Stimulated activated CD8-positive, alpha-beta memory T cell treated with anti-CD3 and anti-CD28 coated beads, Interleukin-12 subunit alpha, Interleukin-12 subunit beta, amount 100 ng/mL, for 1 hour (primary cell): ENCODE measurements around the gene FTSJ1.
"Not testable (repeated sequence)": the region's sequence is repeated elsewhere in the genome, so short reads cannot be mapped to it uniquely, and the experiment has no call there.

ENCODE experiments used
- DNase-seq: peaks from one replicate; pipeline ENCODE4 v3.0.0-alpha.2; 2020; ENCODE audit warnings: low read depth

Gene FTSJ1

DNA sequence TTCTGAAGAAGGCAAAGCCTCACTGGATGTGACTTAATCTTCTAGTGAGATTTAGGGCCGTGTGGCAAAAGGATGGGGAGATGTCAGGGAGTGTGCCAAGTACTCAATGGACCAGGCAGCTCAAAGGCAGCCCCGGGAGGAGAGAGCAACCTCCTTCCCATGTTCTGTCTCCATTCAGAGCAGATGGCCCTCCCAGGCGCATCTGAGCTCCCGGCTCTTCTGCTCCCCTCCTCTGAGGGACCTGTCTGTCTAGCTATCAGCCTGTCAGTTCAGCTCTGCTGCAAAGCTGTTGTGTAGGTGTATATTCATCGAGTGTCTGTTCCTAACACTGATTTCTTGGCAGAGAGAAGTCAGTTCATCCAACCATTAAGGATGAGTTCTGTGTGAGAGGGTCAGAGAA, 21.9 kb downstream of the FTSJ1 start:
- no peak for DNase-seq

DNA sequence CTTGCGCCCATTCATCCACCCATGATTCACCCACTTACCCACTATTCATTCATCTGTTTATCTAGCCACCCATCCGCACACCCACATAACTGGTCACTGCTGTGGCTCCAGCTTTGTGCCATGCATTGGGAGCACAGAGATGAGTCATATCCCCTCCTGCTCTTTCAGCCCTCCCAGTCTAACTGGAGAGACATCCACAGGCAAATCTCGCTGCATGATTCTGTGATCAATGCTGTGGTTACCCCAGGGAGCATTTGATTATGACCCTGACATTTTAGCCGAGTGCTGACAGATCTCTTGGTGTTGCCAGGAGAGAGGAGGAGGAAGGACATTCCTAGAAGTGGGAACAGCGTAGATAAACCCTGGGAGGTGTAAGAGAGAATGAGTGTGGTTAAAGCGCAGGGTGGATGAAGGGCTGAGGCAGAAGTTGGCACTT, 22.4 kb downstream of the FTSJ1 start:
- no peak for DNase-seq

DNA sequence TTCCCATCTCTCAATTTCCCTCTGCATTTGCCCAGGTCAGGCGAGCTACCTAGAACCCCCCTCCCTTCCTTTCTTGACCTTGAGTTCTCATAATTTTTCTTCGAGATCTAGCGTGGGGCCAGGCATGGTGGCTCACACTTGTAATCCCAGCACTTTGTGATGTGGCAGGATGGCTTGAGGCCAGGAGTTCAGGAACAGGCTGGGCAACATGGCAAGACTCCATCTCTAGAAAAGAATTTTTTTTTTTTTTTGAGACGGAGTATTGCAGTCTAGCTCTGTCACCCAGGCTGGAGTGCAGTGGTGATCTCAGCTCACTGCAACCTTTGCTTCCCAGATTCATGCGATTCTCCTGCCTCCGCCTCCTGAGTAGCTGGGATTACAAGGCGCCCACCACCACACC, 28.3 kb downstream of the FTSJ1 start:
- DNase-seq: no peak

DNA sequence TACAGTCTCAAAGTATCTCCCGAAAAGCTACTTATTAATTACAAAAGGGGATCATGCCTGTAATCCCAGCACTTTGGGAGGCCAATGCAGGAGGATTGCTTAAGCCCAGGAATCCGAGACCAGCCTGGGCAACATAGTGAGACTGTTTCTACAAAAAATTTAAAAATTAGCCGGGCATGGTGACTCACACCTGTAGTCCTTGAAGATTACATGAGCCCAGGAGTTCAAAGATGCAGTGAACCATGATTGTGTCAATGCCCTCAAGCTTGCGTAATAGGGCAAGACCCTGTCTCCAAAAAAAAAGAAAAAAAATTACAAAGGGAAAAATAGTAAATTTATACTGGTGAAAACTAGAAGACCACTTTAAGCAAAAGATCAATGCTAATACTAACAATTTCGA, 29.5 kb downstream of the FTSJ1 start:
- DNase-seq: no peak

DNA sequence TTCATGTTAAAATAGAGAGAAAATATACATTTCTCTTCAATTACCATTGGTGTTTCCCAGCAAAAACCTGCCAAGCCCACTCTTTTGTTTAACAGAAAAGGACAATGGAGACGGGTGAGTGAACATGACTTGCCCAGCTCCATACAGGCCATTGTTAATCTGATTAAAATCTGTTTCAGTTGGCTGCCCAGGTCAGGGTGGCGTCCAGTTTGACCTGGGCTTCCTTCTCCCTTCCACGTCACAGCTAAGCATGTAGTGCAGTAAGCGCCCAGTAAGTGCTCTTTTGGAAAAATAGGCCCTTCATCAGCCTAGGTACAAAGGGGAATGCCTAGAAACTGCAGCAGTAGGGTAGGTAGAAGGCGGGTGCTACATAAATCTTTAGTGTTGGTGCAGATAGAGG, 31.2 kb downstream of the FTSJ1 start:
- no peak for DNase-seq

DNA sequence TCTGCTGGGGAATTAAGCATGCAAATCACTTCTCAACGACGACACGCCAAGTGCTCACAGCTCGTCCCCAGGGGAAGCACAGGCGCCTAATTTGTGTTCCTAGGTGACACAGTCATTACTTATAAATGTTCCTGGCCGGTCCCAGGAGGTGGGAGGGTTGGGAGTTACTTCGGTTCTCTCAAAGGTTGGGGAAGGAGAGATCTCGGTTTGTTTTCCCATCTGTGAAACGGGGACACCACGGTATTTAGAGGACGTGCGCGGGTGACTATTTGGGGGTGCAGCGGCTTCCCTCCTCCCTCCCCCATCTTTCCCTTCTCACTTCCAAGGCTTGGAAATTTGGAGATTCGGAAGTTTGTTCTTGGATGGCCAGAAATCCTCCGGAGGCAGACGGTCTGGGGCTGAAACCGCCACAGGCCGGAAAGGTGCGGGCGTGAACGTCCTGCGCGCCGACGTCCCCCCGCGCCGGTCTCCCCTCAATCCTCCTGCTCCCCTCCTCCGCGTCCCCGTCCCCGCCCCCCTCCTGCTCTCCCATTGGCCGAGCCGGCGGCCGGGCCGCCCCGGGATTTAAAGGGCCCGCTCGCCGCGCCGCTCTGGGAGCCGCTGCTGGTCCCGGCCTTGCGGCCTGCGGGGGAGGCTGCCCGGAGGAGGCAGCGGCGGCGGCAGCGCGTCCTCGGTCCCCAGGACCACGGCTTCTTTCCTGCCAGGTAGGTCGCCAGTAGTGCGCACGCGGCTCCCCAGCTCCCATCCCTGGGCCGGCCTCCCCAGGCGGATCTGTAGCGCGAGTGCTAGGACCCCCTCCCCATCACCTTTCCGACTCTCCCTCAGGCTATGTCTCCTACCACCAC, 32.6 kb downstream of the FTSJ1 start, which contains the start of gene PORCN:
Gene PORCN (plus strand): TSS at position 593 of the 845 bp plus-strand sequence. CDS start 829 bp downstream, outside the sequence.
- DNase-seq: peak; percentile 62

DNA sequence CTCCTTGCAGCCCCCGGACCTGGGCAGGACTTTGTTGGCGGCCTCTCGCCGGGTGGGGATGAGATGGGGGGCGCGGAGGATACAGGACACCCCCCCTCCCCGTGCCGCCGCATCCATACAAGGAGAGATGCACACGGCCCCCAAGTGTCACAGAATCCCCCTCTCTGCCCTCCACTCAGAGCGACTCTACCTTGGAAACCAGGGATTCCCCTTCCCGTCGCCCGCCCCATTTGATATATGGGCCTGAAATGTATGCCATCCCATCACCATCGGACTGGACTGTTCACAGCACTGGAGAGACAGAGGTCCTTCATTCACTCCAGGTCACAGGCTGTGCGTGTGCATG, 33.2 kb downstream of the FTSJ1 start:
- no peak for DNase-seq

DNA sequence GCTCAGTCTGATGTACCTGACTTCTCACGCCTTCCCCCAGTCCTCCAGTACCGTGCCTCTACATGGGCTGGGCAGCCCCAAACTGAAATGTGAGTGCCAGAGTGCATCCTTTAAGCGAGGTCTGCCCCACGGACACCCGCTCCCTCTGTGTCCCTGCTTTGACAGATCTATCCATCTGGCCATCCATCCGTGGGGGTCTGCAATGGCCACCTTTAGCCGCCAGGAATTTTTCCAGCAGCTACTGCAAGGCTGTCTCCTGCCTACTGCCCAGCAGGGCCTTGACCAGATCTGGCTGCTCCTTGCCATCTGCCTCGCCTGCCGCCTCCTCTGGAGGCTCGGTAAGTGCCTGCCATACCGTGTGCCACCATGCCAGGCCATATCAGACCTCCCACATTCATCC, 33.6 kb downstream of the FTSJ1 start:
- no peak for DNase-seq

DNA sequence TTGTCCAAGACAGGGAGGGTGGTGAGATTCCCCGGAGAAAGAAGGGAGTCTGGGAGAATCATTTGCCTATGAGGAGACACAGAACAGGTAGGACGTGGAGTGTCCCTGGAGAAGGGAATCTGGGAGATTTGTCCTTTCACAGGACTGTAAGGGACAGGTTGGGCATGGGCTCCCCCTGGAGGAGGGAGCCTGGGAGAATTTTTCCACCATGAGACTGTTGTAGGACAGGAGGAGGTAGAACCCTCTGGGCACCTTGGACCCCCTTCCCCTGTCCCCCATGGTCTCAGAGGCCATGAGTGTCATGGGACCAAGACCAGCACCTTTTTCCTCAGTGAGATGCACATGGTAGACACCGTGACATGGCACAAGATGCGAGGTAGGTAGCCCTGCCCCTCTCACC, 35.6 kb downstream of the FTSJ1 start:
- DNase-seq: no peak

DNA sequence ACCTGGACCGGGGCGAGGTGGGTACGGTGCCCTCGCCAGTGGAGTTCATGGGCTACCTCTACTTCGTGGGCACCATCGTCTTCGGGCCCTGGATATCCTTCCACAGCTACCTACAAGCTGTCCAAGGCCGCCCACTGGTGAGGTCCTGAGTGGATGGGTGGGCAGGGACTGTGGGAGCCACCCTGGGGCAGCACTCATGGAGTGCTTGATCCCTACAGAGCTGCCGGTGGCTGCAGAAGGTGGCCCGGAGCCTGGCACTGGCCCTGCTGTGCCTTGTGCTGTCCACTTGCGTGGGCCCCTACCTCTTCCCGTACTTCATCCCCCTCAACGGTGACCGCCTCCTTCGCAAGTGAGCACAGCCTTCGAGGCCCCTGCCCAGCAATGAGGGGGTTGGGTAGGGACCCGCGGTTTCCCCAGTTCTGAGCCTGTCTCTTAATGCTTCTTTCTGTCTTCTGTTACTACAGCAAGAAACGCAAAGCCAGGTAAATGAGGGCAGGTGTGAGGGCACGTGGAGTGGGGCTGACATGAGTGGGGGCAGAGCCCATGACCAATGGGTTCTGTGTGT, 36.5 kb downstream of the FTSJ1 start:
- no peak for DNase-seq

DNA sequence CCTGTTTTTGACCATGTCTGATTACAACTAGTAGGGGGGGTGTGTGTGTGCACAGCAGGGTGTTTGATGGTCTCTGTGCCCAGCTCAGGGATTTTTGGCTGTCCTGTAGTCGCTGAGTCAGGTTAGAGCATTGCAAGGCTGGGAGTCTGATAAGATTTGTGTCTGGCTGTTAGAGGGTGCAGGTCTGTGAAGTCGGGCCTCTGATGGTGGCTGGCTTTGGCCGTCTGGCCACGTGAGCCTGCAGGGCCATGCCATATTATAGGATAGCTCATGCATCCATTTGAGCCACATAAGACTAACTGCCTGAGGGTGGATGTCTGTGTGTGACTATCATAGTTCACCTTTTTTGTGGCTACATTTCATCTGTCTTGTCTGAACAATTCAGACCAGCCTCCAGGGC, 37.7 kb downstream of the FTSJ1 start:
- DNase-seq: no peak

DNA sequence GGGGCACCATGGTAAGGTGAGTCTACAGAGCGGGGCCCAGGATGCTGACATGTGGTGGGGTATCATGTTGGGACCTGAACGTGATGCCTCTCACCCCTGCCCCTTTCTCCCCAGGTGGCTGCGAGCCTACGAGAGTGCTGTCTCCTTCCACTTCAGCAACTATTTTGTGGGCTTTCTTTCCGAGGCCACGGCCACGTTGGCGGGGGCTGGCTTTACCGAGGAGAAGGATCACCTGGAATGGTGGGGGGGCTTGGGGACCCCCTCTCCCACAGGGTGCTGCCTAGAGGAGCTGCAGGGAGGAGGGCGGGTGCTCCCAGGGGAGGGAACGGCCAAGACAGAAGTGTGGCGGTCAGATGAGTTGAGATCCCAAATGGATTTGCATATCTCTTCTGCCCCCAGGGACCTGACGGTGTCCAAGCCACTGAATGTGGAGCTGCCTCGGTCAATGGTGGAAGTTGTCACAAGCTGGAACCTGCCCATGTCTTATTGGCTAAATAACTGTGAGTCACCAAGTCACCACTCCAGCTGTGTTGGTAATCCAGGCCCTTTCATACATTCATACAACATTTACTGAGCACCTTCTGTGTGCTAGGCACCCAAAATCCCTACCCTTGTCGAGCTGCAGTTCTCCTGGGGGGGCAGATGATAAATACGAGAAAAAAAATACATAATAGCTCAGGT, 38.3 kb downstream of the FTSJ1 start:
- no peak for DNase-seq

DNA sequence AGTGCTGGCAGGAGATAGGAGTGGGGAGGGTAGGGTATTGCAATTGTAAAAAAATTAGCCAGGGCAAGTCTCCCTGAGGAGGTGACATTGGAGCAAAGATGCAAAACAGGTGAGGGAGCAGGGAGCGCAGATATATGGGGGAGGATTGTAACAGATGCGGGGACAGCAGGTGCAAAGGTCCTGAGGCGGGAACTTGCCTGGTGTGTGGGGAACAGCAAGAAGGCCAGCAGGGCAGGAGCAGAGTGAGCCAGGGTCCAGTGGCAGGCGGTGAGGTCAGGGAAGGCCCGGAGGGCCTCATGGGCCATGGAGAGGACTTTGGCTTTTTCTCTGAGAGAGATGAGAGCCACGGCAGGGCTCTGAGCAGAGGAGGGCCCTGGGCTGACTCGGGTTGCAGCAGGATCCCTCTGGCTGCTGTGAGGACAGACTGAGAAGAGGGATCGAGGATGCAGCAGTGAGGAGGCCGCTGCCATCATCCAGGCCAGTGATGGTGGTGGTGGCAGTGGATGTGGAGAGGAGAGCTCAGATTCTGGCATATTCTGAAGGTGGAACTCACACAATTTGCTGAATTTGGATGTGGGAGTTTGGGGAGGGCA, 39.0 kb downstream of the FTSJ1 start:
- no peak for DNase-seq

DNA sequence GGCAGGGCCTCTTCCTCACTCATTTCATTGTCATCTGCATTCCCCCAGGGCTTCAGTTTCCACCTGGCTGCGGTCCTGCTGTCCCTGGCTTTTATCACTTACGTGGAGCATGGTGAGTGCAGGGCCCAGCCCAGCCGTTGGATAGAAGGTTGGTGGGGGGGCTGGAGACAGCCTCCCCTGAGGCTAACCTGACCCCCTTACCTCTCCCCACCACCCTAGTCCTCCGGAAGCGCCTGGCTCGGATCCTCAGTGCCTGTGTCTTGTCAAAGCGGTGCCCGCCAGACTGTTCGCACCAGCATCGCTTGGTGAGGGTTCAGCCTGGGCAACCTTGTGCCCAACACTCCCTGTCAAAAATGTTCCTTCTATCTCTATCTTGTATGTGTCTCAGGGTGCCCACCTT, 39.8 kb downstream of the FTSJ1 start:
- no peak for DNase-seq

DNA sequence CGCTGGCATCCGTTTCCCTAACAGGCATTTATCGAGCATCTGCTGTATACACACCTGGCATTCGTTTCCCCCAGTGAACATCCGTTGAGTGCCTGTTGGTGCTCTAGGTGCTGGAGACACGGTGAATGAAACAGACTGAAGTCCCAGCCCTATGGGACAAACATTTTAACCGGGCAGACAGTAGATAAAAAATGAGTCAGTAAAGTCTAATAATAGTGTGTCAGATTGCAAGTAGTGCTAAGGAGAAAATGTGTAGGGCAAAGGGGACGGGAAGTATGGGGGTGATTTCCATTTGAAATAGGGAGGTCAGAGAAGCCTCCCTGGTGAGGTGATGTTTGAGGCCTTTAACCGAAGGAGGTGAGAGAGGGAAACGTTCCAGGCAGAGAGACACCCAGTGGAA, 40.3 kb downstream of the FTSJ1 start:
- no peak for DNase-seq

DNA sequence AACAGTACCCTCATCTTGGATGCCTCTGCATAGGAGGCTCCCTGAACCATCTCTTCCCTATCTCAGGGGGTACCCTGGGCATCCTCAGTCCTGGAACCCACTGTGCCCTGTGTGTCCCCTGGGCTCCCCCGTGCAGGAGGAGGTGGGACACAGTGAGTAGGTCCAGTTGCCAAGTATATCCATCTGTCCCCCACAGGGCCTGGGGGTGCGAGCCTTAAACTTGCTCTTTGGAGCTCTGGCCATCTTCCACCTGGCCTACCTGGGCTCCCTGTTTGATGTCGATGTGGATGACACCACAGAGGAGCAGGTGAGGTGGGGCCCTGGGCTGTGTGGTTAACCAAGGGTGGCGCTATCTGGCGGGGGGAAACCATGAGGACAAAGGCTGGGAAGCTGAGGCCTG, 41.0 kb downstream of the FTSJ1 start:
- DNase-seq: no peak

DNA sequence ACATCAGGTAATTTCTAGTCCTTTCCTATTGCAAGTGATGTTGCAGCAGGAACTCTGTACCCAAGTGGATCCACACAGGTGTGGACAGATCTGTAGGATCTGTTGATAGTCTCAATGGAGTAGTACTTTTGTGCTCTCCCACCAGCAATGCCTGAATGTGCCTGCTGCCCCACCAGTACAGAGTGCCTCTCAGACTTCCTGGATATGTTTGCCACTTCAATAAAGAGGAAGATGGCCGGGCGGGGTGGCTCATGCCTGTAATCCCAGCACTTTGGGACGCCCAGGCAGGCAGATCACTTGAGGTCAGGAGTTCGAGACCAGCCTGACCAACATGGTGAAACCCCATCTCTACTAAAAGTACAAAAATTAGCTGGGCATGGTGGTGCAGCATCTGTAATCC, 43.5 kb downstream of the FTSJ1 start:
- not testable (repeated sequence) for DNase-seq

DNA sequence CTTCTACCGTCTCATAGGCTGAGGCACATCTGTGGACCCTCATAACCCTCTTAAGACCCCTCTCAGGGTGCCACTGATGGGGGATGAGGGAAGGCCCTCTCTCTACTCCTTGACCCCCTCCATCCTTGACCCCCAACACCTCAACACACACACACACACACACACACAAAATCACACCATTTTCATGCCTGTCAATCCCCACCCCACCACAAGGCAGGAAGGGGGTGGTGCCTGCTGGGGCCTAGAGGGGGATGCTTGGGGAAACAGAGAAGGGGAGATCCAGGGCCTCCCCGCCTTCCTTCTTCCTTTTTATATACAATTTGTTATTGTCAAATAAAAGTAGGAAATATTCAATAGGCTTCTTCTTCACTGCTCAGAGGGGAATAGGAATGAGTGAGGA, 44.5 kb downstream of the FTSJ1 start:
- no peak for DNase-seq

DNA sequence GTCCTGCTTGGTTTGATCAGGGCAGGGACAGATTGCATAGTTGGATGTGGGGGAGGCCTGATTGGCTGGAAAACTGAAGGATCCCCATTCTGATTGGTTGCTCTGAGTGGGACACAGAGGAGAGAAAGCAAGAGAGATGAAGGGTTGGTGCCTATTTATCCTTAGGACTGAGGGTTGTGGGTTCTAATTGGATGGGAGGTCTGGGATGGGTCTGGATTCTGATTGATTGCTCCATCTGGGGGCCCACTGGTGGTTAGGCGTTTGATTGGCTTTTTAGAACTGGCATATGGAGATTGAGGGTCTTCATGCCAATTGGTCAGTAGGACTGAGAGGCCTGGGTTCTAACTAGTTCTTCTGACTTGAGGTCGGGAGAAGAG, 45.0 kb downstream of the FTSJ1 start:
- DNase-seq: no peak

DNA sequence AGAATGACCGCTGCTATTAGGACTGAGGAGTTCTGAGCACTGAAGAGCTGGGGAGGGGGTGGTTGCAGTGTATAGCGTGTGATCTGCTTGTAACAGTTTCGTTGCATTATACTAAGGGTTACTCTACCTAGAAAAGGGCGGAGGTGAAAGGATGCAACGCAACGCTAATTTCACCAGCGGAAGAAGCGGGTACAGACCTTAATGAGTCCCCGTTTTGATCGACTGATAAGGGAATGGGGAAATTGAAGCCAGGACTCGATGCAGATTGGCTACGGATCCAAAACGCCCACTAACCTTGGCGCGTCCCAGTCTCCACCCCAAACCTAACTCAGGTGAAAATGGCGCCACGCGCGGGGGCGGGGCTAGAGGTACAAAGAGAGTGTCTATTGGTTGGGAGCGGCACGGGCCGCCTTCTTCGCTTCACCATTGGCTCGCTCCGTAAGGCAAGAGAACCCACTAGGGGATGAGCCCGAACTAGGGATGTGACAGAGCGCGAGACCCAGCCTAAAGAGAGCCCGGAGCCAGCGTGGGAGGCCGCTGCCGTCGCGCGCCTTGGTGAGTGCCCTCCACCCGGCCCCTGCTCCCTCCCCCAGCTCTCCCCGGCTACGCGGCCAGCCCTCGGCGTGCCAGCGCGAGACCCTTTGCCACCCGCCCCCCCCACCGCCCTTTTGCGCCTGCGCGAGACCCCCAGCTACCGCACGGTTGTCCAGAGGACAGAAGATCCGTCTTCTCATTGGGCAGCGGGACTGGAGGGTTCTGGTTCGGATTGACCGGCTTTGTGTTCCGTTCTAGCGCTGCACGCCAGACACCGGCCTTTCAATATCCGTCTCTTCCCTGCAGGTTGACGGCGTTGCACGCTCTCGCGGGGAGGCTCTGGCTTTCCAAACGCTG, 45.6 kb downstream of the FTSJ1 start, which contains the start of gene EBP:
Gene EBP (plus strand): TSS at position 456 of the 891 bp plus-strand sequence. CDS start 1,964 bp downstream, outside the sequence.
- peak; percentile 88 for DNase-seq

DNA sequence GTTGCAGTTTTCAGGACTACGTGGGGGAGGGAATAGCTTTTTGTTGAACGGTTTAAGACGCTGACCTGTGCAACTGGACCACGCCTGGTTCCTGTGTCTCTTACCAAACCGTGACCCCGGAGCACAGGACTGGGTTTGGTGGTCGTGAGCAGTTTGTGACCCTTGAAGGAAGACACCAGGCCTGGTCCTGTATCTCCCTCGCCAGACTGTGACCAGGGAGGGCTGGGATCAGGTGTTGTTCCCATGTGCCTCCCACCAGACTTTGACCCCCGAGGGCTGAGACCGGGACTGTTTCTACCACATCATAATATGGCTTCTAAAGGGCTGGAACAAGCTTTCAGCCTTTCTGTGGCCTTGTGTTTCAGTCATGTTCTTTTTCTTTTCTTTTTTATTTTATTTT, 46.3 kb downstream of the FTSJ1 start:
- no peak for DNase-seq

DNA sequence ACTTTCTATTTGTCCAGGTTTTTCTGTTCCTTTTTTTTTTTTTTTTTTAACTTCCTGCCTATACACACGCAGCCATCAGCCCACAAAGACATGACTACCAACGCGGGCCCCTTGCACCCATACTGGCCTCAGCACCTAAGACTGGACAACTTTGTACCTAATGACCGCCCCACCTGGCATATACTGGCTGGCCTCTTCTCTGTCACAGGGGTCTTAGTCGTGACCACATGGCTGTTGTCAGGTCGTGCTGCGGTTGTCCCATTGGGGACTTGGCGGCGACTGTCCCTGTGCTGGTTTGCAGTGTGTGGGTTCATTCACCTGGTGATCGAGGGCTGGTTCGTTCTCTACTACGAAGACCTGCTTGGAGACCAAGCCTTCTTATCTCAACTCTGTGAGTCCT, 47.7 kb downstream of the FTSJ1 start:
- DNase-seq: no peak
